ENCODE data around the gene NR2E1.

- no peak for TF ChIP-seq CTCF (IDR thresholded peaks at IDR 0.05; ENCODE audit: insufficient read depth, low read depth, low read length)
- no peak for TF ChIP-seq EZH2 (IDR thresholded peaks at IDR 0.05; ENCODE audit: insufficient read depth, low read length)
Observed at GRCh38 chr6:108180776-108181175, 15.0 kb downstream of the NR2E1 start.
